Myocyte (in vitro differentiated cells): ENCODE data around the gene CDK5RAP1. TPM values are rescaled to one million over a fixed set of nuclear protein-coding genes. Genes with fewer than 3 reads are reported as not detected.
A peak's percentile ranks its signal among the peaks of the same experiment; 100 is the strongest.

Experiments
- DNase-seq: peaks from one replicate; pipeline ENCODE4 v3.0.0-alpha.2; 2012; ENCODE audit warnings: low read depth
- total RNA-seq: library from RNA; depleted of rRNA; stranded (reverse); fragments of >200 nt; gene quantifications from 2 replicates; pipeline ENCODE4 v1.2.3, GENCODE V29; 2014

Gene CDK5RAP1
- total RNA-seq, 1 donor from 2014 or later, result 28.1 TPM

GRCh38 chr20:33387177-33387576 is 14.1 kb downstream of the CDK5RAP1 start:
- DNase-seq, result peak; percentile 38

DNA sequence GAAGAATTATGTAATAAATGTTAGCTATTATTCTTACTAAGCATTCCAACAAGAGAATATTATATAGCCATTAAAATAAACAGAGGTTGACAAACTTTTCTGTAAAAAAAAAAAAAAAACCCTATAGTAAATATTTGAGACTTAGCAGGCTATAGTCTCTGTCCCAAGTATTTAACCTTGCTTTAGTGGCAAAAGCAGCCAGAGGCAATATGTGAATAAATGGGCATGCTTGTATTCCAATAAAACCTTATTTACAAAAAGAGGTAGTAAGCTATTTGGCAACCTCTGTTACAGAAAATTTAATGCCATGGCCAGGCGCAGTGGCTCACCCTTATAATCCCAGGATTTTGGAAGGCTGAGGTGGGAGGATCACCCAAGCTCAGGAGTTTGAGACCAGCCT is 14.6 kb downstream of the CDK5RAP1 start:
- no peak for DNase-seq

DNA sequence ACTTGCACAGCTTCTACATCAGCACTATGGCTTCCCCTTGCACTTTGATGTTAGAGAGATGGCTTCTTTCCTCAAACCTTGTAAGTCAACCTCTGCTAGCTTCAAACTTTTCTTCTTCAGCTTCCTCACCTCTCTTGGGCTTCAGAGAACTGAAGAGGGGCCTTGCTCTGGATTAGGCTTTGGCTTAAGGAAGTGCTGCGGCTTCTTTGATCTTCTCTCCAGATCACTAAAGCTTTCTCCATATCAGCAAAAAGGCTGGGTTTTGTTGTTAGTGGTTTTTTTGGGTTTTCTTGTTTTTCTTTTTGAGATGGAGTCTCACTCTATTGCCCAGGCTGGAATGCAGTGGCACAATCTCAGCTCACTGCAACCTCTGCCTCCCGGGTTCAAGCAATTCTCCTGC is 24.0 kb downstream of the CDK5RAP1 start:
- DNase-seq, result no peak

- no peak for DNase-seq
These were observed 27.3 kb downstream of the CDK5RAP1 start for GRCh38 chr20:33373735-33374605.

GRCh38 chr20:33372993-33373441 is 28.3 kb downstream of the CDK5RAP1 start:
- peak; percentile 21 for DNase-seq

DNA sequence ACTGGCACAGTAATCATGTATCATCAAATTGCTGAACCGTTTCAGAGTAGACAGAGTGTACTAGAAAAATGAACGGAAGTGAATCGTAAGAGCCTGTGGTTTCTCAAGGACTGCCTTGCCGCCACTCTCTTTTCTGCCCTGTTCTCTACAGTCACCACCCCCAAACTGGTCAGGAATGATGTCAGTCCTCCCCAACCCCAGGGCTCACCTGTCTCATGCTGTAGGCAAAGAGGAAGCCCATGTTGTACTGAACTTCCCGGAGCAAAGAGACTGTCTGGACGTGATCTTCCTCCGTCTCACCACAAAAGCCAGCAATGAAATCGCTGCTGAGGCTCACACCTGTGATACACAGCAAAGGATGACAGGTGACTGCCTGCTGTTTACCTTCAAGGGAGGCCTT is 31.0 kb downstream of the CDK5RAP1 start:
- no peak for DNase-seq

DNA sequence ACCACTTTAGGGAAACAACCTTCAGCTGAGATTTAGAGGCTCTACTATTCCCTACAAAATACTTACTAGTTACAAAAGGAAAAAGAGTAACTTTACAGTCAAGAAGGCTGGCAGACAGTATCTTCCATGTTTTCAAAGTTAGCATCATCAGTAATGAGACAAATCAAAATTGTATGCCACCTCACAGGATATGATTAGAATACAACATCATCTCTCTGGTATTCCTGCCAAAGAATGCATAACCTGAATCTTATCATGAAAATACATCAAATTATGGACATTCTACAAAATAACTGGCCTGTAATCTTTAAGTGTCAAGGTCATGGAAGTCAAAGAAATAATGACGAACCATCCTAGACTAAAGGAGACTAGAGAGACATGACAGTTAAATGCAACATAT is 38.4 kb downstream of the CDK5RAP1 start:
- no peak for DNase-seq

DNA sequence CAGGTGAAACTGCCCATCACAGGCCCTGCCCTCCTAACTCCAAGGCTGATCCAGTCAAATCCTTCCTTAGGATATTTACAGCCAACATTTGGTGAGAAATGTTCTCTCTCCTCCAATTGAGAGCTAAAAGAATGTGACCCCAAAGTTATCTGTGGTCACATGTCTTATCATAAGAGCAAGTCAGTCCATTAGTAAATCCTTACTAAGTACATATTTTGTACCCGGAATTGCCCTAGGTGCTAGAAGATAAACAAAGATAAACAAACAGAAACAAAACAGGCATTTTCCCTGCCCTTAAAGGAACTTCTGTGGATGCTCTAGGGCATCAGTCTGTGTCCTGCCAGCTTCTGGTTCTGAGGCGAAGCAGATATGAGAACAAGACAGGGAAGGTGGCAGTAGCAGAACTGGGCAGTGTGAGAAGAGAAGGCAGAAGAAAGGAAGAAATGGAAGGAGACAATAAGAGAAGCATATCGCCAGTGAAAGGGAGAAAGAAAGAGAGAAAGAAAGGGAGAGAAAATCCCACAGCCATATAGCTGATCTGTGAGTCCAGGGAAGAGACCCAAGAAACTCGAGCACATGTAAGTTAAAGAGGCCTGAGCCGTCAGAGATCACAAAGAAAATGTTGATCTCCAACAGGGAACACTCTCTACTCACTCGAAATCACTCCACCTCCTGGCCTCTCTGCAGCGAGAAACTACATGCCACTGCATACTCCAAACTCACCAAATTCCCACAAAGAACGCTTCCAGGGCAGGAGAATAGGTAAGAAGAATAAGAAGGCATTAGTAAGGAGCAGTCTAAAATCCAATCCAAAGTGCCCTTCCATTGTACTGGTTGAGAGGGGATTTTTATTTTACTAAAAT is 41.7 kb downstream of the CDK5RAP1 start:
- no peak for DNase-seq

DNA sequence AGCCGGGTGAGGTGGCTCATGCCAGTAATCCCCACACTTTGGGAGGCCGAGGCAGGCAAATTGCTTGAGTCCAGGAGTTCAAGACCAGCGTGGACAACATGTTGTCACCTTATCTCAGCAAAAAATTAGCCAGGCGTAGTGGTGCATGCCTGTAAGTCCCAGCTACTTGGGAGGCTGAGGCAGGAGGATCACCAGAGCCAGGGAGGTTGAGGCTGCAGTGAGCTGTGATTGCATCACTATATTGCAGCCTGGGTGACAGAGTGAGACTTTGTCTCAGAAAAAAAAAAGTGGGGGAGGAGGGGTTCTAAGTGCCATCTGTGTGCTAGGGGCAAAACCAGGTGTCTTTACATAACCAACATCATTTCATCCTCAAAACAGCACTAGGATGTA is 48.3 kb downstream of the CDK5RAP1 start:
- DNase-seq, result no peak

DNA sequence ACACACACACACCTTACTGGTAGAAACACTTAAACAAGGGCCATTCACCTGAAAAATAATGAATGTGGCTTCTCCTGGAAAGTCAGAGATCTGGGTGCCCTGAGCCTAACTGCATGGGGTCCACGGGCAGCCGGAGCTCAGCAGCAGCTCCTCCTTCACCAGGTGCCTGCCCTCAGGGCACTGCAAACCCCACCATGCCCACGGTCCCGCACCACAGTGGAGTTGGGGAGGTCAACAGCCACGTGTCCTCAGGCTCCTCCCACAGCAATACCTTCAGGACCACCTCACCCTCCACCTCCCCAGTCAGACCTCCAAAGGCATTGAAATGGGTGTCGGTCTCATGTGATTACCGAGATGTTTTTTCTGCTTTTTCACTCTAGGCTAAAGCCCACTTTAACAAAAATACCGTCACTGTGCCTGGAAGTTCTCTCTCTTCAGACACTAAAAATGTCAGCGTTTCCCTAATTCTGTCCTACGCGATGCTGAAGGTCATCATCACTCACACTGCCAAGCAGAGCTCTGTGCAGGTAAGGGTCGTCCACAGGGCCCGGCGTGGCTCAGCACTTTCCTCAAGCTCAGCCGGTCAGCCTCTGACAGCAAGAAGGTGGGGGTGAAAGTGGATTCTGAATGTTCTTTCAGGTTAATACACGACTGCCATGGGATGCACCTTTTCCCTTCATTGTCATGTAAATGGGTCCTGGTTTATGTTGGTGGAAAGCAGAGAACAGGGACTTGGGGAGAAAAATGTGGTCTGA is 48.9 kb downstream of the CDK5RAP1 start:
- DNase-seq, result no peak

GRCh38 chr20:33351696-33352095 is 49.6 kb downstream of the CDK5RAP1 start:
- no peak for DNase-seq

- DNase-seq, result no peak
These were observed 51.8 kb downstream of the CDK5RAP1 start for GRCh38 chr20:33349493-33349892.

- DNase-seq, result no peak
These were observed 53.0 kb downstream of the CDK5RAP1 start for GRCh38 chr20:33348136-33348937.

DNA sequence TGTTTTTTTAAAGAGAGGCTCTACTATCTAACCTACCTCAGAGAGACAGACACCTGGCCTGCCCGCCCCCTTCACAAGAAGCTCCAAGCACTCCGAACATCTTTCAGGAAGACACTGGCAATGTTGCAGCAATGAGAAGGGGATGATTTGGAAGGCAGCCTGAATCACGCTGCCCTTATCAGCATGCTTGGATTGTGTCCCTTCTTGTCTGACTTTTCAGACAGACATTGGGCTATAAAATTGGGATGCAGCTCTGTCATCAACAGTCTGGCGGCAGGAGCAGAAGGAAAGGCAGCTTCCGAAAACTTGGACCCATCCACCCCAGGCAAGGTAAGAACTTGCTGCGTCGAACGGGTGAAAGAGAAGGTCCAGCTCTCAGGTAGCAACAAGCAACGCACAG is 56.0 kb downstream of the CDK5RAP1 start:
- no peak for DNase-seq

DNA sequence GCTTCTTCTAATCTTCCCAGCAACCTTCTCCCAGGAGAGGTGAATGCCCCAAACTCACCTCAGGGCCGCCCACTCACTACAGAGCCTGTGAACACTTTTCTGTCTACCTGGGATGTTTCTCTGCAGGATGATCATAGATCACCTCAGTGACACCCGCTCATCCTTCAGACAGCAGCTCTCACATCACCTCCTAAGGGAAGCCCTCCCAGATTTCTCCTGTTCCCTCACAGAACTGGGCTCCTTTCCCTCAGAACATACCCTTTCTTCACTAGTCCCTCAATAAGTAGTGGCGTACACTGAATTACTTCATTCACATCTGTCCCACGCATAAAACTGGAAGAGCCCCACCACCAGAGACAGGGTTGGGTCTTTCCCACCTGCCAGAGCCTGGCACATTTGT is 57.8 kb downstream of the CDK5RAP1 start:
- DNase-seq, result no peak

DNA sequence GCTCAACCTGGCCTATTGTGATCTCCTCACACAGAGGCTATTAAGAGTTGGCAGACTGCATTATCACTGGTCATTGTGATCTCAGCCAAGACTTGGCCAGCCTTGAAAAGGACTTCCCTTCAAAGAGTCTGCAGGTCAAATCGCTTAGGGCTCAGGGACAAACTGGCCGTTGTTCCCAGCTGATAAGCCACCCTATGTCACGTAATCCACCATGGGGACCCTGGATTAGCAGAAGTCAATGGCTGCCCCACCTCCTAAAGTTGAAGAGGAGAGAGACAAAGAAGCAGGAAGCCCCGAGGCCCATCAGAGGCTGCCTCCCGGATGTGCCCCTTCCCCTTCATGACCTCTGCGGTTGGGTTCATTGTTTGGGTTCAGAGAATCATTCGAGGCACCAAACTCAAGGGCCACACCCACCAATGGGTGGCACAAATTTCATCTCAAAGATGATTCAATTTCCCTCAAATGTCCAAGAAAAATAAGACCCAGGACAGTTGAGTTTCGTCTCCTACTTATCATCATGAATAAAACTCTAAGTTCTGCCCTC is 61.7 kb downstream of the CDK5RAP1 start:
- no peak for DNase-seq

- DNase-seq, result no peak
These were observed 62.7 kb downstream of the CDK5RAP1 start for GRCh38 chr20:33338467-33339258.

GRCh38 chr20:33337531-33338165 is 63.7 kb downstream of the CDK5RAP1 start:
- peak; percentile 37 for DNase-seq

DNA sequence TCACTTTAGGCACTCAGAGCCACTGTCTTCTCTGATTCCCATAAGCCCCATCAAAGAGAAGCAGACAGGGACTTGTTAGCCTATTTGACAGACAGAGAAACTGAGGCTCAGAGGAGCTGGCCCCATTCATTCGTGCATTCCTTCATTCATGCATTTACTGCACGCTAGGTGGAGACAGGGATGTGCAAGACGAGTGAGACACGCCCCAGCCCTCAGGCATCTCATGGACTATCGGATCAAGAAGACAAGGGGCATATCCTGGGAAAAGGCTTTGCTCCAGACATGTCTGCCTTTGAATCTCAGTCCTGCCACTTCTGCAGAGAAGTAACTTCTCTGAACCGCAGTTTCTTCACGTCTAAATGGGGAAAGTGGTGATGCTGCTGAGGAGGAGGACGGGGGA is 64.2 kb downstream of the CDK5RAP1 start:
- no peak for DNase-seq
